Fibroblast of mammary gland (primary cell): ENCODE measurements around the gene TUBGCP6.

Source experiments
- DNase-seq: peaks from one replicate; pipeline ENCODE4 v3.0.0-alpha.2; 2010; ENCODE audit warnings: low read depth
- H3K4me3 ChIP-seq: 2 replicates; pipeline ENCODE4 v1.5.1; 2011; ENCODE audit warnings: low read depth, mild to moderate bottlenecking, low read length, moderate library complexity; ENCODE audit not compliant: control insufficient read depth
- CTCF ChIP-seq: conservative IDR thresholded peaks from 2 replicates; pipeline ENCODE4 v1.5.1; 2011; ENCODE audit warnings: low read depth, low read length, inconsistent platforms; ENCODE audit not compliant: control insufficient read depth, insufficient read depth

Gene TUBGCP6

GRCh38 chr22:50199251-50199721 lies 45.5 kb downstream of the TUBGCP6 start:
- TF ChIP-seq CTCF, result no peak
- no peak for DNase-seq
- H3K4me3 ChIP-seq, result no peak overlapping the region

- no peak for DNase-seq
- no peak overlapping the region for H3K4me3 ChIP-seq
- no peak for TF ChIP-seq CTCF
These were observed 46.2 kb downstream of the TUBGCP6 start for GRCh38 chr22:50198624-50199017.

- no peak overlapping the region for H3K4me3 ChIP-seq
- no peak for TF ChIP-seq CTCF
- no peak for DNase-seq
These were observed 46.8 kb downstream of the TUBGCP6 start for GRCh38 chr22:50197856-50198623.

GRCh38 chr22:50197000-50197800 lies 47.6 kb downstream of the TUBGCP6 start:
- no peak overlapping the region for H3K4me3 ChIP-seq

GRCh38 chr22:50196256-50196655 lies 48.6 kb downstream of the TUBGCP6 start:
- TF ChIP-seq CTCF, result no peak
- DNase-seq, result no peak
- no peak overlapping the region for H3K4me3 ChIP-seq

More at GRCh38 chr22:50197000-50197800, 47.6 kb downstream of the TUBGCP6 start:
- TF ChIP-seq CTCF, result no peak
- DNase-seq, result no peak

GRCh38 chr22:50194037-50194805 lies 50.6 kb downstream of the TUBGCP6 start:
- no peak for TF ChIP-seq CTCF
- H3K4me3 ChIP-seq, result no peak overlapping the region
- no peak for DNase-seq
